Non-pigmented ciliary epithelial cell (primary cell): Measurements from ENCODE around the gene GLDN.

ENCODE experiments used
- DNase-seq: peaks from one replicate; pipeline ENCODE4 v3.0.0-alpha.2; 2010; ENCODE audit warnings: low read depth

GLDN gene

GRCh38 chr15:51356983-51357382 lies 15.5 kb downstream of the GLDN start:
- DNase-seq, result no peak

GRCh38 chr15:51359981-51360380 lies 18.5 kb downstream of the GLDN start:
- no peak for DNase-seq

GRCh38 chr15:51363383-51363782 lies 21.9 kb downstream of the GLDN start:
- no peak for DNase-seq

- DNase-seq, result no peak
These were observed 24.0 kb downstream of the GLDN start for GRCh38 chr15:51365417-51365816.

- no peak for DNase-seq
These were observed 24.6 kb downstream of the GLDN start for GRCh38 chr15:51366071-51366470.

GRCh38 chr15:51366920-51367319 lies 25.5 kb downstream of the GLDN start:
- DNase-seq, result no peak

- DNase-seq, result no peak
These were observed 26.0 kb downstream of the GLDN start for GRCh38 chr15:51367322-51367976.

GRCh38 chr15:51368307-51368706 lies 26.9 kb downstream of the GLDN start:
- DNase-seq, result no peak

GRCh38 chr15:51368751-51369450 lies 27.4 kb downstream of the GLDN start:
- peak; percentile 75 for DNase-seq

GRCh38 chr15:51369451-51369761 lies 28.0 kb downstream of the GLDN start:
- DNase-seq, result no peak

- DNase-seq, result no peak
These were observed 29.8 kb downstream of the GLDN start for GRCh38 chr15:51371266-51371665.

GRCh38 chr15:51374131-51374530 lies 32.7 kb downstream of the GLDN start:
- DNase-seq, result no peak

GRCh38 chr15:51375966-51376640 lies 34.6 kb downstream of the GLDN start:
- no peak for DNase-seq

- DNase-seq, result peak; percentile 71
These were observed 35.8 kb downstream of the GLDN start for GRCh38 chr15:51377038-51377786.

GRCh38 chr15:51378406-51378805 lies 37.0 kb downstream of the GLDN start:
- DNase-seq, result no peak

GRCh38 chr15:51379390-51379789 lies 37.9 kb downstream of the GLDN start:
- no peak for DNase-seq

GRCh38 chr15:51380999-51381806 lies 39.7 kb downstream of the GLDN start:
- DNase-seq, result peak; percentile 48

- no peak for DNase-seq
These were observed 41.3 kb downstream of the GLDN start for GRCh38 chr15:51382787-51383186.

GRCh38 chr15:51386029-51386428 lies 44.6 kb downstream of the GLDN start:
- DNase-seq, result no peak

- no peak for DNase-seq
These were observed 45.0 kb downstream of the GLDN start for GRCh38 chr15:51386486-51386885.

GRCh38 chr15:51386960-51387698 lies 45.7 kb downstream of the GLDN start:
- DNase-seq, result no peak
